Epidermal melanocyte (primary cell): ENCODE results near the gene NRXN2.

Experiments used
- DNase-seq: peaks from one replicate; pipeline ENCODE4 v3.0.0; 2011; ENCODE audit warnings: low spot score; ENCODE audit not compliant: insufficient read length

Gene NRXN2

DNA sequence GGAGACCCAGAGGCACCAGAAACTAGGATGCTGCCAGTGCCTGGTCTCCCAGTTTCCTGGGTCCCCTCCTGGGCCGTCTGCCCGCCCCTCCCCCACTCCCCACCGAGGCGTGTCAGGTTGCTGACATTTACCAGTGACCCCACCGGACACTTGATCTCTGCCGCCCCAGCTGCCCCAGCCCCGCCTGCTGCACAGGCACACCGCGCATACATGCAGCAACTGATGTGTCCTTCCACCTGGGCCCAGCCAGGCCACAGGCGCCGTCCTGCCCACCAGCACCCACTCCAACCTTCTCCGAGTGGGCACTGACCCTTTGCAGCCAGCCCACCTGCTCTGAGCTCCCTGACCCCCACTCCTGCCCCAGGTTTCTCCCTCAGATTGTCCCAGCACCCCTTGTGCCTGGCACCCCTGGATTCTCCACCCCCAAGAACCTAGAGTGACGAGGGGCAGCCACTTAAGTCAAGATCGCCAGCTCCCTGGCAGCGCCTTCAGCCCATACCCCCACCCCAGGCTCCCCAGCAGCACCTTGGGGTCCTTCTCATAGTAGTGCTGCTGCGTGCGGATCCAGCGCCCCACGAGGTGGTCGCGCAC is 36.2 kb upstream of the NRXN2 start:
- DNase-seq, result no peak

DNA sequence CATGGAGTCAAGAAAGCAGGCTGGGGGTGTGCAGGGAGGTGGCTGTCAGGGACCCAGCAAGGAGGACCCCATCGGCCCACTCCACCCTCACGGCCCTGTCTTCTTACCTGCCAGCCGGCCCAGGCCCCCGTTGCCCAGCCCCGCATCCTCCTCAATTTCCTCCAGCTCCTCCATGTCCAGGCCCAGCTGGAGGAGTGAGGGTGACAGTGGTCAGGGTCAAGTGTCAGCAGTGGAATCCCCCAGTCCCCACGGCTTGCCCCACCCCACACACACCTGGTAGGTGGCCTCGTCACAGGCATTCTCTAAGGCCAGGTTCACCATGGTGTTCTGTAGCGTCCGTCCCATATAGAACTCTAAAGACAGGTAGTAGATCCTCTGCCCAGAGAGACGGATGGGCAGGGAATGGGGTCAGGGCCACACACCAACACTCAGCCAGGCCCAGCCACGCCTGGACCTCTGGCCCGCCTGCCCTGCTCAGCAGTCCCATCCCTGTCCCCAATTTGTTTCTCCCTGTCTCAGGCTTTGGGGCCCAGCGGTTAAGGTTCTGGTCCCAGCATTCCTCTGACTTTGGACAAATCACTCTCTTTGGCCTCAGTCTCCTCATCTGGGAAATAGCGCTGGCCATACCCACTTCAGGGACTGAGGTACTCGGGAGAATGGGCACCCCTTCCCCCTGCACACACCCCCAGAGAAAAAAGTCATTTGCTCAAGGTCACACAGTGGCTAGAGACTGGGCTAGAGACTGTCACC is 35.5 kb upstream of the NRXN2 start:
- no peak for DNase-seq

DNA sequence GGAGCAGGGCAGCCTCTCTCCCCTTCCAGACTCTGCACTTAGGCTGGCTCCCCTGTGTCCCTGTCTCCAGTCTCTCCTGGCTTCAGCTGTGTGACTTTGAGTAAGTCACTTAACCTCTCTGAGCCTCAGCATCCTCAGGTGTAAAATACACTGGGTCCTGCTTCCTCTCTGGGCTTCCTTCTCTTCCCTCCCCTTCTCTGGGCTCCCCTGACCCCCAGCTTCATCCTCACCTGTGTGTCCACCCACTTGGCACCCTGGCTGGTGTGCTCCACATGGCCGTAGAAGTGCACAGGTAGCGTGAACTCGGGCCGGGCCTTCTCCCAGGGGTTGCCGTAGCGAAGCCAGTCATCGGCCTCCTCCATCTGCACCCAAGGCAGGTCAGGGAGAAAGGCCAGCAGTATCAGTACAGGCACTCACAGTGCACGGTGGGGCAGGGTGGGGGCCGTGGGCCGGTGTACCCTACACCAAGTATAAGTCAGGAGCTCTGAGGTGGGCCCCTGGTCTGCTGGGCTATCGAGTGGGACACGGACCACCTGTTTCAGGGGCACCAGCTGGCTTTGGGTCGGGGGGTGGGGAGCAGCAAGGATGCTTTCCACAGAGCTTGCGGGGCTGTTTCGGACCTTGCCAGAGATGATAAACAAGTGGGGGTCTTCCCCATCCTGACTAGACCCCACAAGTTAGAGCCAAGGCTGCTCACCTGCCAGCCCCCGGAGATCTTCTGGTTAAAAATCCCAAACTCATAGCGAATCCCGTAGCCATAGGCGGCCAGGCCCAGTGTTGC is 34.7 kb upstream of the NRXN2 start:
- DNase-seq, result no peak

DNA sequence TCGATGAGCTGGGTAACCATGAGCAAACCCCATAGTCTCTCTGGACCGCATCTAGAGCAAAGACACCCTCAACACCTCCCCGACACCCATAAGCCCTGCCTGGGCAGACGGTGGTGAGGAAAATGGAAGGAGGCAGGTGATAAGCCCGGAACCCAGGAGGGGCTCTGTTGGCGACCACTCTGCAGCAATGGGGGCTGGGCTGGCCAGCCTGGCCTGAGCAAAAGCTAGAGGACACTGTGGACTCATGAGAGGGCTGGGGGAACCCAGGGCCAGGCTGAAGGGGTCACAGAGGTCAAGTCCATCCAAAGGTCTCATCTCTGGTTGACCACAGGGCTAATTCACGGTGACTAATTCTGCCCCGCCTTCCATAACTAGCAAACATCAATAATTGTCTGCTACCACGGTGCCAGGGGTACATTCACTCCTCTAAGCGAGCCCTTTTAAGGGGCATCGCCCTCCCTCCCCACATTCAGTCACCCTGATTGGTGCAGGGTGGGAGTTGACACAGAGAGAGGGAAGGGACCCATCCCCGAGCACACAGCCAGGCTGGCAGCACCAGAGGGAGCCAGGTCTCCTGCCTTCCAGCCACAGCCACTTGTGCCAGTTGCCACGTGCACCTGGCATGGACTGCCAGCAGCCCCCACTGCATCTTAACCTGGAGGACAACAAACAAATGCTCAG is 32.8 kb upstream of the NRXN2 start:
- DNase-seq, result no peak

DNA sequence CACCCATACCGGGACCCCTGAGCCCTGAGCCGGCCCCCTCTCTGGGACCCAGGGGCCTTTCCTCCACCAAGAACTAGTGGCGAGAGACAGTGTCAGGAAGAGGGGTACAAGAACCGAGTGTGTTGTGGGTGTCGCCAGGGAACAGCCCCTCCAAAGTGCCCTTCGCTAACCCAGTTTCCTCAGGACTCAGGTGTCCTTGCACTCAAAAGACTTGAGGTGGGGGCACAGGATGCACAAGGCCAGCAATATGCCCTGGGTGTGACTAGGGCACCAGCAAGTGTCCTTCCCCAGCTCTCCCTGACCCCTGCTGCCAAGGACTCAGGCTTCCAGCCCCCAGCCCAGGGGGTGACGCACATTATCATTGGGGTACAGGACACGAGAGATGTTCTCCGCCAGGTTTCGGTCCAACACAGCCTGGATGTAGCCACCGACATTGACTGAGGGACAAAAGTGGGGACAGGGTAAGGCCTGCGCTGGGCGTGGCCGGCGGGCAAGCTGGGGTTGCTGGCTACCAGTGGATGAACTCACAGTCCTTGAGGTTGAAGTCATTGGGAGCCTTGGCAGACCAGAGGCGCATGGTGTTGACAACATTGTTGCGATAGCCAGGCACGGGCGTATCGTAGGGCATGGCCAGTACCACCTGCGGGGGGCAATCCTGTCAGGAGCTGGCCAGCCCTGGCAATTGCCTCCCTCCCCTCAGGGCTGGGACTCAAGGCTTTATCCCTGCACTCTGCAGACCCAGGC is 32.1 kb upstream of the NRXN2 start:
- DNase-seq, result no peak

DNA sequence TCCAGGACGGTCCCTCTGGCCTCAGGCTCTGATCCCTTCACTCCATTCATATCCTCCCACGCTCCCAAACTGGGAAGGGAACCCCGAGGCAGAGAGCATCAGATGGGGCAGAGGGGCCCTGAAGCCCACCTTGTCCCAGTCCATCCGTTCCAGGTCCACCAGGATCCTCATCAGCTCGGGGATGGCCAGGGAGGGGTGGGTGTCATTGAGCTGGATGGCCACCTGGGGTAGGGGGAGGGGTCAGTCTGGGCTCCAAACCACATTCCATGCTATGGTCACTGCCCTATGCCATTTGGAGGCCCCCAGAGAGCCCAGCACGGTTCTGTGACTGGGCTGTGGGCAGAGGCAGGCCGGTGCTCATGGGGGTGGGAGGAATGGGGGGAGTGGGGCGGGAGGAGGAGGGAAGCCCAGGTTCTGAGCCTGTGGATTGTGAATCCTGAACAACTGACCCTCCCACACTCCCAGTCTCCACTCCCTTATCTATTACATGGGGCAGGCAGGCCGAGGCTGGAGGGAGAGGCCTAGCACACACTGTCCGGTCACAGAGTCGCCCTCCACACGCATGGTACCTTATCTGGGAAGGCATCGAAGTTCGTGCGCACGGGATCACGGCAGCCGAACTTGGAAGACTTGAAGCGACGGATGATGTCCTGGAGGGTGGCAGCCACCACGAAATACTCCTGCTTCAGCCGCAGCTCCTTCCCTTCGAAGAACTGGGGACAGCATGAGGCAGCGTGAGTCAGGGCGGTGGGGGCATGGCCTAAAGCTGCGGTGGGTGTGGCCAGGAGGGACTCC is 31.3 kb upstream of the NRXN2 start:
- DNase-seq, result no peak

DNA sequence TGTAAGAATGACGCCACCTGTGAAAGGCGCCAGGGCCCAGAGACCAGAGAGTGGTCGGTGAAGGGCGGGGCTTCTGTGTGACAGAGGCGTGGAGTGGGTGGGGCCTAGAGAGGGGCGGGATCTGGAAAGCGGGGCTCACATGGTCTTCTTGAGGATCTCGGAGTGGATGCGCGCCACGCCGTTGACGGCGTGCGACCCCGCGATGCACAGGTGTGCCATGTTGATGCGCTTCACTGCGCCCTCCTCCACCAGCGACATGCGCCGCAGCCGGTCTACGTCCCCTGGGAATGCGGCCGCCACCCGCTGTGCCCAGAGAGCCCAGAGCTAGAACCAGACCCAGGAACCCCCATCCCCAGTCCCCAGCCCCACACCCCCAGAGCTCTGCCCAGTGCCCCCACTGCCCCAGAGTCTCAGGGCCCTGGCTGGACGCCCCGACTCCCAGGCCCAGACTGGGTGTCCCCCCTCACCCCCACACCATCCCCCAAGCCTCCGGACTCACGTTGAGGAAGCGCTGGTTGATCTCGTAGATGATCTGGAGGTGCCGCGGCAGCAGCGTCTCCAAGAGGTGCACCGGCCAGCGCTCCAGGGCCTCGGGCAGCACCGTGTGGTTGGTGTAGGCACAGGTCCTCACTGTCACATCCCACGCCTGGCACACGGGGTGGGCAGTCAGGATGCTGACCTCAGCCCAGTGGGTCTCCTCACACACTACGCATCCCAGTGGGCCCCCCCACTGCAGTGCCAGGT is 30.6 kb upstream of the NRXN2 start:
- DNase-seq, result no peak

DNA sequence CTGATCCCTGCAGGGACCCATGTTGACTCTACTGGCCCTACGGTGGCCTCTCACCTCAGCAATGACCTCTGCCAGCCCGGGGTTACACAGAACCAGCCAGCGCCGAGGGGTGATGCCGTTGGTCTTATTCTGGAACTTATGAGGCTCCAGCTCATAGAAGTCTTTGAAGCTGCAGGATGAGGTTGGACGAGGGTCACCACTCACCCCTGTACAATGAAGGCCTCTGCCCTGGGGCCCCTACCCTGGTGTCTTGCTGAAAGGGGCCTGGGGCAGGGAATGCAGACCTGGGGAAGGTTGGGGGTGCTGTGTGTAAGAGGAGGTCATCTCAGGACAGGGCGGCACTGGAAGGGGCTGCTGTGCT is 30.0 kb upstream of the NRXN2 start:
- DNase-seq, result no peak

DNA sequence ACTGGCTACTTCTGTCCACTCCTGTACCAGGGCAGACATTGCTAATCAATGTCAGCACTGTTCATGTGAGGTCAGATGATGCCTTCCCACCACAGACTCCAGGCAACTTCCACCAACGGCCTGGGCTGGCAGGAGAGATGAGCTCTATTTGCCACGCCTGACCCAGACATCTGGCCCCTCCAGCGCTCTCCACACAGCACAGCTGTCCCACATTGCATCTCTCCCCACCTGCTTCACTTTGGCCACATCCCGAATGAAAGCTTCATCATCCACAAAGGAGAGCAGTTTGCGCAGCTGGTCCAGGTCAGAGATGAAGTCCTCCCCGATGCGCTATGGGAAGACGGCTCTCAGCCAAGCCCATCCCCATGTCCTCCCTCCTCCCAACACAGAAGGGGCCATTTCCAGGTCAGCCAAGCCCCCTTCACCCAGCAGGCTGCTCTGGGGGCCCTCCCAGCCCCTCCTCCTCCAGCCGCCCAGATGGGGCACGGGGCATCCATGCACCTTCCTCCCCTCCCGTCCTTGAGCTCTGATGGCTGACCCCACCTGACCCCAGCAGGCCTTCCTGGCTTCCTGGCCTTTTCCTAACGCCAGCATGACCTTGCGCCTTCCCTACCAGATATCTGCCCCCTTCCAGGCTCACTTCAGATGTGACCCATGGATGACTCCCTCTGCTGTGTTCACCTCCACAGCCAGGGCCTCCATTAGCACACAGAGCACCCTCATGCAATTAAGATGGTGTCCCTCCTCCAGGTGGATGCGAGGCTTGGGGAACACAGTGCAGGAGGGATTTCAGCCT is 29.4 kb upstream of the NRXN2 start:
- no peak for DNase-seq

DNA sequence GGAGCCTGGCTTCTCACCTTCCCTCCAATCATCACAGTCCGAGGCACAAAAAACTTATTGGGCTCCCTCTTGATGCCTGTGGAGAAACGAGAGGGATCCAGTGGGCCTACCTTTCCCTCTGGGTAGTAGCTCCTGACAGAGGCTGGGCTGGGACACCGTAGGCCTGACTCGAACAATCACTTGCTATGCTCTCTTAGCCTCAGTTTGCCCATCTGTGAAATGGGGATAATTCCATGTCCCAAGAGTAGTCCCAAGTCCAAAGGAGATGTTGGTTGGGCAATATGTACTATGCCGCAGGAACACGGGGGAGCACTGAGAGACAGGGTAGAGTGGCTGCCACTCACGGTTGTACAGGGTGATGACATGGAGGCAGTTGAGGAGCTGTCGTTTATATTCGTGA is 28.6 kb upstream of the NRXN2 start:
- DNase-seq, result no peak

DNA sequence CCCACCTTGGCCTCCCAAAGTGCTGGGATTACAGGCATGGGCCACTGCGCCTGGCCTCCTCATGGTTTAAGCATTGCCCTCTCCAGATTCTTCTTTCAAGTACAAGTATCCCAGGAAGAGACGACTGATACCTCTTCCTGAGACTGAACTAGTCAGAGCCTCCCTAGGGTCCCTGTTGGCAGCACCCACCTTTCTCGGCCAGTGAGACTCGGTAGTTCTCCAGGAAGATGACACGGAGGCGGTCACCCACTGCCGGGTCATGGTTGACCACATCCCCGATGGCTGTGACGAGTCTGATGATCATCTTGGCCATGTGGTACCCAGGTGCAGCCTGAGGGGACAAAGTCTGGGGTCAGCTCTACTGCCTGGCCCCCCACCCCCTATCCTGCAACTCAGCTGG is 28.1 kb upstream of the NRXN2 start:
- no peak for DNase-seq

DNA sequence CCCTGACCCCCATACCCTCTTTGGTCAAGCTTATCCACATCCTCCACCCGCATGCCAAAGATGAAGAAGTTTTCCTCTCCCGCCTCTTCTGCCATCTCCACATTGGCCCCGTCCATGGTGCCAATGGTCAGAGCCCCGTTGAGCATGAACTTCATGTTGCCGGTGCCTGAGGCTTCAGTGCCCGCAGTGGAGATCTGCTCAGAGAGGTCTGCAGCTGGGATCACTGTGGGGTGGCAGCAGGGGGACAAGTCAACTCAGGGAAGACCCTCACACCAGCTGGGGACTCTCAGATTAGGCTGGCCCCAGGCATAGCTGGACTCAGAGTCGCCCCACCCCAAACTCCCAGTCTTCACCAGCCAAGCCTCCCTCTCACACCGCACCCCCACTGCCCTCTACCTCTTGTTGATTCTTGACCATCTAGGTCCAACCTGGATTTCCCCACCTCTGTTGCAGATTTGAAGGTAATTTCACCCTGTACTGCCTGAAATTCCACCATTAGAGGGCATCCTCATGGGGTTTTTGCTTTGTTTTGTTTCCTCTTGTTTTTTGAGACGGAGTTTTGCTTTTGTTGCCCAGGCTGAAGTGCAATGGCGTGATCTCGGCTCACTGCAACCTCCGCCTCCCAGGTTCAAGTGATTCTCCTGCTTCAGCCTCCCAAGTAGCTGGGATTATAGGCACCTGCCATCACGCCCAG is 27.5 kb upstream of the NRXN2 start:
- DNase-seq, result no peak

DNA sequence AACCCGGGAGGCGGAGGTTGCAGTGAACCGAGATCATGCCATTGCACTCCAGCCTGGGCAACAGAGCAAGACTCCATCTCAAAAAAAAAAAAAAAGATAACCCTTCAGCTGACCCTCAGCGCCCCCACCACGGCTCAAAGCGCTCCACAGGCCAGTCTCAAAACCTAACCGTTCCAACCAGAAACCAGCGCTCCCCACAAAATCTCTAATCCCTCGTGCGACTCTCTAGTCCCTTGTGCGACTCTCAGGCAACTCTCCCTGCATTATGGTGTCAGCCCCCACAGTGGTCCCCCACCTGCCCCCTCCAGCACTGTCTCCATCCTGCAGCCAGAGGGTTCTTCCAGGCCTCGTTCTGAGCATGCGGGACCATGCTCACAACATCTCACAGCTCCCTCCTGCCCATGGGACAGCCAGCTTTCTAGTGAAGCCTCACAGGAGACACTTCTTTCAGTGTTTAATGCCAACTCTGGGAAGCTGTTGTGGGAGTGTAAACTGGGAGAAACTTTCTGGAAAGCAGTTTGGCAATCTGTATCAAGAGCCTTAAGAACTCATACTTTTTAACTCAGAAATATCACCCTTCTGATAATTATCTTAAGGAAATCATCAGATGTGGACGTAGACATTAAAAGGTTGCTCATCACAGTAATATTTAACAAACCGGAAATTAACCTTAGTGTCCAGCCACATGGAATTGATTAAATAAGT is 25.1 kb upstream of the NRXN2 start:
- no peak for DNase-seq

DNA sequence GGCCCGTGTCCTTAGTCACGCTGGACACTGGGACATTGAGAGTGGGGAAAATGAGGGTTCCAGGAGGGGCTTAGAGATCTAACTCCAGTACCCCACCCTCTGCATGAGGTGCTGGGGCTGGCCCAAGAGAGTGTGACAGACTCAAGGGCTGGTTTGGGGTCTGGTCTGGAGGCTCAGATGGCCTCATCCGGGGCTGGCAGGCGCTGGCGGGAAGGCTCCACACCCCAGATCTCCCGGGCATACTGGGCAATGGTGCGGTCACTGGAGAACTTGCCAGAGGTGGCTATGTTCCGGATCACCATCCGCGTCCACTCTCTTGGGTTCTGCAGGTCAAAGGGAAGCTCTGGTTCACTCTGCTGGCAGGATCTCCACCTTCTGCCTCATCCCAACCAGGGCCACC is 23.5 kb upstream of the NRXN2 start:
- DNase-seq, result no peak

DNA sequence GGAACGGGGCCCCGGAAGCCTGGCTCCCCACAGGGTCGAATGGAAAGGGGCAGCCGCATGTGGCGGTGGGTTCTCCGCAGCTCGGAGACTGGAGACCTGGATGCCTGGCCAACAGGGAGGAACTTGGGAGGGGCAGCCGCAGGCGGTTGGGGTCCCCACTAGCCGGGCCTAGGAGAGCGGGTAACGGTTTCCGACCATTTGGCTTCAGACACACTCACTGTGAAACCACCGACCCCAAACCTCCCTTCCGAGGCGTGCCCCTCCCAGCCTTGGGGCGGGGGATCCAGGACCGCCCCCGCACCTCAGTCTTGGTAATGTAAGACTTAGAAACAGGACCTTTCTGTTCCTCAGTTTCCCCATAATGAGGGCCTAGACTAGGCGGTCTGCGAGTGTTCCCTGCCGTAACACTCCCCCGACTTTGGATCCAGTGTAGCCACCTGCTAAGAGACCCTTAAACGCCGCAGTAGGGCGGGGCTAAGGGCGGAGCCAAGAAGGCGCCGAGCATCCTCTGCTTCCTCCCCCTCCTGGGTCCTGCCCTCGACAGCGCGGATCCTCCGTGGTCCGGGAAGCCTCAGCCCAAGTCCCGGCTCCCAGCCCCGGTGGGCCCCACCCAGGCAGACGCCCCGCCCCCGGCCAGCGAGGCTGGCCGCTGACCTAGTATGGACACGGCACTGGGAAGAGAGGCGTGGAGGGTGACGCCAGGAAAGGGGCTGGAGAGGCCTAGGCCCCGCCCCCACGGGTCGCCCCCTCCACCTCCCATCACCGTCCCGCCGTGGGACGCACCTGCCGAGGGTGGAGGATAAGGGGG is 22.7 kb upstream of the NRXN2 start:
- peak; percentile 55 for DNase-seq

DNA sequence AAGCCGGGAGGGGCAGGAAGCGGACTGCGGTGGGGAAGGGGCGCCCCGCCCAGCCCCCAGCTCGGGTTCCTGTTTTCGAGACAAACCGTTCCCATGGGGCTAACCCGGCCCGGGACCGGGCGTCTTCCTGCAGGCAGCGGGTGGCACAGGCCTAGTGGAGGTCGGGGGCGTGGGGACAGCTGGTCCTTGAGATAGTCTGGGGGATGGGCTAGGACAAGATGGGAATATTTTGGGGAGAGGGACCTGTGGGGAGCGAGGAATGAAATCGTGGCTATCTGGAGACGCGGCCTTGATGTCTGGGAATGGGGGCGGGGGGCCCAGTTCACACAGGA is 22.2 kb upstream of the NRXN2 start:
- DNase-seq, result no peak

DNA sequence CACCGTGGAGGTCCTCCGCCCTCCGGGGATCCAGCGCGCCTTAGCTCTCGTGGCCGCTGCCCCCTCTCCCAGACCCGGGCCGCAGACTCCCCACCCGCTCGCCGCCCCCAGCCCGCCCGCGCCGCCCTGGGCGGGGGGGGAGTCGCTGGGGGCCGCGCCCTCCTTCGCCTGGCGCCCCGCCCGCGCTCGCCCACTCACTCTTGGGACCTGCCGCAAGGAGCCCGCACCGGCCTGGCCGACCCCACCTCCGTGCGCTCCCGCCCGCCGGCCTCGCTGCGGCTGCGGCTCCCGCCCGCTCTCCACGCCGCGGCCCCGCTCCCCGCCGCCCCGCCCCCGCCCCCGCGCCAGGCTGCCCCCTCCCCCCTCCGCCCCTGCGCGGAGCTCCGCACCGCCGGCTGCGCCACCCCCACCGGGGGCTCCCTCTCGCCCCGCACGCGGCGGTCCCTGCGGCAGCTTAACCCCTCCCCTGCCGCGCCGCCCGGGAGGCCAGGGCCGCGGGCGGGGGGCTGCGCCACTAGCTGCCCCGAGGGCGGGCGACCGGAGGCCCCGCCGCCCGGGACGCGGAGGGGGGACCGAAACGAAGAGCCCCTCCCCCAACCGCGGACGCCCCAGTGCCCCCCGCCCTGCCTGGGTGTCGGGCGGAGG is 21.7 kb upstream of the NRXN2 start:
- DNase-seq, result no peak
